ENCODE data around the gene CFAP157.

CFAP157 gene

DNA sequence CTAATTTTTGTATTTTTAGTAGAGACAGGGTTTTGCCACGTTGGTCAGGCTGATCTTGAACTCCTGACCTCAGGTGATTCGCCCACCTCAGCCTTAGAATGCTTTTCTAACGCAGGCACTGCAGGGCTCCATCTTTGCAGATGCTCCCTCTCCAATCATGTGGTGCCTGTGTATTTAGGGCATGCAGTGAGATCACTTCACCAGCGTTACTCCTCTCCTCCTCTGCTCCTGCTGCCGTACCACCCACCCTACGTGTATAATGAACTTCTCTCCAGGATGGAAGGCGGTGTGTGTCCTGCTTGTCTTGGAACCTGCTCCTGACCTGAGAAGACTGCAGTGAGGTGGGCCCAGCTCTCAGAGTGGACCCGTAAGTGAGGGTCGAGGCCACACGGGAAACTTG, 13.6 kb upstream of the CFAP157 start:
- no peak for DNase-seq (ENCODE audit: low read depth in 2 of 2)

GRCh38 chr9:127693697-127694096, 13.1 kb upstream of the CFAP157 start:
- DNase-seq (ENCODE audit: low read depth in 2 of 2): no peak

GRCh38 chr9:127694890-127695720, 11.7 kb upstream of the CFAP157 start:
- no peak for DNase-seq (ENCODE audit: low read depth in 2 of 2)

DNA sequence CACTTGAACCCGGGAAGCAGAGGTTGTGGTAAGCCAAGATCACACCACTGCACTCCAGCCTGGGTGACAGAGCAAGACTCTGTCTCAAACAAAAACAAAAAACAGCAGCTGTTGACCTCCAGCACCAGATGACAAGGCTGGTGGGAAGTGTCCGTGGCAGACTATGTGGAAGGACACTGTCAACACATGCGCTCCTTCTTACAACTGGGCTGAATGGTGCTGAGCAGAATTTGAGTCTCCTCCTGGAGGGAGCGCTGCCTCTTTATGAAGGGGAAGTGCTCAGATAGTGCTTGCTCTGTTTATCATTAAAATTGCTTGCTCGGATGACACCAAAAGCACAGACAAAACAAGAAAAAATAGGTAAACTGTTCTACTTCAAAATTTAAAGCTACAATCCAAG, 9.2 kb upstream of the CFAP157 start:
- DNase-seq (ENCODE audit: low read depth in 2 of 2): no peak

DNA sequence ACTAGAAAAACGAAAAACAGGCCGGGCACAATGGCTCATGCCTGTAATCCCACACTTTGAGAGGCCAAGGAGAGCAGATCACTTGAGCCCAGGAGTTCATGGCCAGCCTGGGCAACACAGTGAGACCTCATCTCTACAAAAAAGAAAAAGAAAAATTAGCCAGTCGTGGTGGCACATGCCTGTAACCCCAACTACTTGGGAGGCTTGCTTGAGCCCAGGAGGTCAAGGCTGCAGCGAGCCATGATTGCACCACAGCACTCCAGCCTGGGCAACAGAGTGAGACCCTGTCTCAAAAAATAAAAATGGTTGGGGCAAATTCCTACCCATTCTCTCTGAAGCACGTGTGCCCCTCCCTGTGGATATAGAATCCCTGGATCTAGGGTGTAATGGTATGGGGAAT, 8.4 kb upstream of the CFAP157 start:
- no peak for DNase-seq (ENCODE audit: low read depth in 2 of 2)

DNA sequence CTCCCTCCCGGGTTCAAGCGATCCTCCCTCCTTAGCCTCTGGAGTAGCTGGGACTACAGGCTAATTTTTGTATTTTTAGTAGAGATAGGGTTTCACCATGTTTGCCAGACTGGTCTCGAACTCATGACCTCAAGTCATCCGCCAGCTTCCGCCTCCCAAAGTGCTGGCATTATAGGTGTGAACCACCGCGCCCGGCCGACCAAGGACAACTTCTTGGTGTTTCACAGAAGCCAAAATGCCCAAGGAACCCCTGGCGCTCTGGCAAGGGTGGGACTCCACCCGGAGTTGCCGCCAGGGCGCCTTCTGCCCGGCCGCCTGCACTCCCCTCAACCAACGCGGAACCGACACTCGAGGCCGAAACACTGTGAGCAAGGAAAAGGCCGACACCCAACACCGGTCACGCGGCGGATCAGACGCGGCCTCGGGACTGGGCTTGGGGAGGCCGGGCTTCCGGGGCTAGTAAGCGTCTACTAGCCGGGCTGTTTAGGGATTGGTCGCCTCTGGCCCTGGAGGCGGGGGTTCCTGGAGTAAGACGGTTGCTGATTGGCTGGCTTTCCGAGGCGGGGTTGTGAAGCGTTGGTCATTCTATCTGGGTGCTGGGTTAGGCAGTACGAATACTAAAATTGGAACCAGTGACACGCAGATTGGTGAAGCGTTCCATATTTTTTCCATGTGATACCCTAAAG, 7.7 kb upstream of the CFAP157 start:
- peak; percentile 64 to 74 for DNase-seq (ENCODE audit: low read depth in 2 of 2)

DNA sequence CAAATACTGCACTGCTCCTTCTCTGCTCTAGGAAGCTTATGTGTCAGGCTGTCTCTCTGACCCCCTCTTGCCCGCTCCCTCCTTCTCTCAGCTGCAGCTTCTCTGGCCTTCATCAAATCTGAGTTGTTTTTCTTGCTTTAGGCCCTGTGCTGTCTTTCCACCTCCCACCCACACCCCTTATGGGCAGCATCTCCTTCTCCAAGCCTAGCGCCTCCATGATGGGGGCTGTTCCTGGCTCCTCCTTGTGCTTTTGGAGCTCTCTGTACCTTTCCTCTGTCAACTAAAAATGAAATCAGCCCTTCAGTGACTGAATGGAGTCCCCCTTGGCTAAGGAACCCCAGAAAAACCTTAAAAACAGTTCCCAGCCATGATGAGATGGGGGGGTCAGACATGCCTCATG, 6.6 kb upstream of the CFAP157 start:
- no peak for DNase-seq (ENCODE audit: low read depth in 2 of 2)

- no peak for DNase-seq (ENCODE audit: low read depth in 2 of 2)
Measured at GRCh38 chr9:127700594-127701255, 6.1 kb upstream of the CFAP157 start.

DNA sequence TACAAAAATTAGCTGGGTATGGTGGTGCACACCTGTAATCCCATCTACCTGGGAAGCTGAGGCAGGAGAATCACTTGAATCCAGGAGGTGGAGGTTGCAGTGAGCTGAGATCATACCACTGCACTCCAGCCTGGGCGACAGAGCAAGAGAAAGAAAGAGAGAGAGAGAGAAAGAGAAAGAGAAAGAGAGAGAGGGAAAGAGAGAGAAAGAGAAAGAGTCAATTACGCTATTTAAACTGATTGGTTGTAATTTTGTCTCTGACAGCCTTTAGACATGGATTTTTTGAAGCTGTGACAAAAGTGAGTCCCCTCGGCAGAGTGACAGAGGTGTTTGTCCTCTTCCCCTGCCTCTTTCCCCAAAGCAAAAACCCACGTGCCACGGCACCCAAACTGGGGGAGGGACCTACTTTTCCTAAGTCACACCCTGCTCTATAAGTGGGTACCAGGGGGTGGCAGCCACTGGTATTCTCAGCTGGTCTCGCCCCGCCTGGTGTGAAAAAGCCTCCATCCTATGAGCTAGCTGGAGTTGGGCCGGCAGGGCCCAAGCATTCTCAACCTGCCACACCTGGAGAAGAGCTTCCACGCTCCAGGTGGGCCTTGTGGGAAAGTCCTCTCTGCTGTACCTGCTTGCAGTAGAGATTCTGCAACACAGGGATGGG, 3.4 kb upstream of the CFAP157 start:
- no peak for DNase-seq (ENCODE audit: low read depth in 2 of 2)

DNA sequence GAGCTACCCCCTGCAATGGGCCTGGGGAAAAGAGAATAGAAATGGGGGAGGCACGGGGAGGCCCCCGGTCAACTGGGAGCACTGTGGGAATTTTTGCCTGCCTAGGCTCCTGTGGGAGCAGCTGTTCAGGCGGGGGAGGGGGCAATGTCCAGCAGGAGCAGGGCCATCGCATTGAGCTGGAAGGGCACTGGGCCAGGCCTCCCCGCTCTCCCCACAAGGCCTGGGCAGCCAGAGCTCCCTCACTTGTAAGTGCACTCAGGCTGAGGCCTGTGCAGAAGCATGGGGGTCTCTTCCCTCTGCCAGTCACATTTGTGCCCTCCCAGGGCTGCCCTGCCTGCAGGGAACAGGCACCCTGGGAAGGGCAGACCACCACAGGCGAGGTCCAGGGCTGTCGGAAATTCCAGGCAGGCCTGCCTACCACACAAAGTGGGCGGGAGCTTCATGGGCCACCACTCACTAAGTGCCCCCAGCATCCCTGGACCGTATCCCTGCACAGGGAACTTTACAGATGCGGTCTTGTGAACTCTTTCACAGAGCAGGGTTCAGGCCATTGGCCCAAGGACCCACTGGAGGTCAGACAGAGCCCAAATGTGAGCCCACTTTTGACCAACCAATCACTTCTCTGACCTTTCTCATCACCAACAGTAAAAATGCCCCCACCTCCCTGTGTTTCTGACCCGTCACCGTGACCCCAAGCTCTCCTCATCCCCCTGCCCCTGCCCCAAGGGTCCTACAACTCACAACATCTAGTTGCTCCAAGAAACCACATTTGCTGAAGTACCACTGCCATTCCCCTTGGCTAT, 1.0 kb upstream of the CFAP157 start:
- no peak for DNase-seq (ENCODE audit: low read depth in 2 of 2)

GRCh38 chr9:127707766-127708165, 978 bp downstream of the CFAP157 start:
- DNase-seq (ENCODE audit: low read depth in 2 of 2): no peak

- no peak for DNase-seq (ENCODE audit: low read depth in 2 of 2)
Measured at GRCh38 chr9:127708952-127709587, 2.3 kb downstream of the CFAP157 start.

DNA sequence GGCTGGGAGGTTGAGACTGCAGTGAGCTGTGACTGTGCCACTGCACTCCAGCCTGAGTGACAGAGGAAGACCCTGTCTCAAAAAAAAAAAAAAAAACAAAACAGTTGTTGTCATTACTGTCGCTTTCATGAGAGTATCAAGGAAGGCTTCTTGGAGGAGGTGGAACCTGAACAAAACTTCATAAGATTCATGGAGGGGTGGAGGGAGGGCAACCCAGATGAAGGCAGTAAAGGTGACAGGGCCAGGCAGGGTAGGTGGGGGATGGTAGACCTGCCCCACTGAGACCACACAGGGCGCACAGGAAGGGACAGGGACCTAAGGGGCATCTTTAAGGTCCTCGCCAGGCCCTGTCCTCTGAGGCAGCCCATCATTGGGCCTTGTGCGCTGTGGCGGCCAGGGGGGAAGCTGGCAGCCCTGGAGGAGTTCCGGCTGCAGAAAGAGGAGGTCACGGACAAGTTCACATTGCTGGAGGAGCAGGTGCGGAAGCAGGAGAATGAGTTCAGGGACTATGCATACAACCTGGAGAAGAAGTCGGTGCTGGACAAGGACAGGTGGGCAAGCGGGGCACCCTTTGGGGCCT, 3.5 kb downstream of the CFAP157 start:
- DNase-seq (ENCODE audit: low read depth in 2 of 2): no peak

GRCh38 chr9:127711226-127711701, 4.5 kb downstream of the CFAP157 start:
- no peak for DNase-seq (ENCODE audit: low read depth in 2 of 2)

GRCh38 chr9:127711831-127712274, 5.1 kb downstream of the CFAP157 start:
- no peak for DNase-seq (ENCODE audit: low read depth in 2 of 2)

DNA sequence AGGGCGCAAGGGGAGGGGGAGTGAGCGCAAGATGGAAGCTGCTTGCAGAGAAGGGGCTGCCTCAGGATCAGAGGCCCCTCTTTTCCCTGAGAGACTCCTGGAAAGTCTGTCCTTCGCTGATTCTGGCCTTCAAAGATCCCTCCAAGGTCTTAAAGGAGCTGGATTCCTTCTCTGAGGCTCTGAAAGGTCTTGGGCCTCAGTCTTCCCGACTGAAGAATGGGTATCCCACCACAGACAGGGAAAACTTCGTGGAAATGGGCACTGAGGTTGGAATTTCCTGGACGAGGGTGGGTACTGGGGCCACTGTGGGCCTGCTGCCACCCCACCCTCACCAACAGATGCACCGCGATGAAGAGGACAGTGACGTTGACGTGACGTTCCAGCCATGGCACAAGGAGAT, 5.6 kb downstream of the CFAP157 start:
- DNase-seq (ENCODE audit: low read depth in 2 of 2): no peak

DNA sequence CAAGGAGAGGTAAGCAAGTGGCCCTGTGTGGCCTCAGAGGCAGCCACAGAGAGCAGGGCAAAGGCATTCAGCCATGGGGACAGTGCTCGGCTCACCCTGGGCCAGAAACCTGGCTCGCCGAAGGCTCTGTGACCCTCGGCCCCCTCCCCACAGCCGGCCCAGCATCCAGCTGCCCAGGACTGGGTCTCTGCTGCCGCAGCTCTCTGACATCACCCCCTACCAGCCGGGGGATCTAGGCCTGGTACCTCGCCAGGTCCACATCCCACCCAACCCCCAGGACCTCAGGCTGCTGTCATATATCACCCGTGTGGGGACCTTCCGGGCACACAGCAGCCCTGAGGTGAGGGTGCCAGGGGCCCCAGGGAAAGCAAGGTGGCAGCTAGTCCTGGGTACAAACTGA, 6.1 kb downstream of the CFAP157 start:
- DNase-seq (ENCODE audit: low read depth in 2 of 2): no peak

DNA sequence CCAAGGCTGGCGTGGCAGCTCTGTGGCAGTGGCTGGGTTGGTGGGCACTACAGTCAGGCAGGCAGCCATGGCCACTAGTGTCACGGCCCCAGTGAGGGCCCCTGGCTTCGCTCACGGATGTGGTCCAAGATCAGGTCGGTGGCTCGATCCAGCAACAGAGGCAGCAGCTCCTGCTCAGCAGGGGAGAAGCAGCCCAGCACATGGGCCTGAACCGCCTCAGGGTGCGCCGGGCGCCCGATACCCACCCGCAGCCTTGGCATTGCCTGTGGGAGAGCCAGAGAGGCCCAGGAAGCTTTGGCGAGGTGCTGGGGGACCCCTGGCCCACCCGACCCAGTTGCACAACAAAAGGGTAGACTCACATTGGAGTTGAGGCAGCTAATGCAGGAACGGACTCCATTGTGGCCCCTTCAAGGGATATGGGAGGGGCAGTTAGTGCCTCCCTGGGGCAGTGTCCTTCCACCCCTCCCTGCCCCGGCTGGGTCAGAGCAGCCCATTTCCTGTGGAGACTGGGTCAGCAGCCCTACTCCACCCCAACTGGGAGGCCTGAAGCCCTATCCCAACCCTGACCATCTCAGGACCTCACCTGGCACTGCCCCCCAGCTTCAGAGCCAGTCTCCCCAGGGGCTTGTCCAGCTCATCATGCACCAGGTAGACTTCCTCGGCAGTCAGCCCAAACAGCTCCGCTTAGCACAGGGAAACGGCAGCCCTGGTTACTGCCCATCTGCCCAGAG, 7.4 kb downstream of the CFAP157 start:
- DNase-seq (ENCODE audit: low read depth in 2 of 2): no peak

- DNase-seq (ENCODE audit: low read depth in 2 of 2): no peak
Measured at GRCh38 chr9:127714951-127715469, 8.2 kb downstream of the CFAP157 start.
